Head of caudate nucleus (tissue), 42 donors: Measurements from ENCODE around the gene RALGDS.
"Not testable (repeated sequence)": the region's sequence is repeated elsewhere in the genome, so short reads cannot be mapped to it uniquely, and the experiment has no call there.

Experiments
- DNase-seq, 42 donors: peaks; one replicate each; pipeline versions ENCODE4 v3.0.0 to v3.0.0-alpha.2; 2020 to 2021; ENCODE audit warnings: mixed read lengths in 7 of 42
- intact Hi-C: fragments of 100-400 bp; cut with DNase I; formaldehyde crosslinking; loops from one replicate; pipeline ENCODE4 v1.15.0; 2022

The RALGDS gene

DNA sequence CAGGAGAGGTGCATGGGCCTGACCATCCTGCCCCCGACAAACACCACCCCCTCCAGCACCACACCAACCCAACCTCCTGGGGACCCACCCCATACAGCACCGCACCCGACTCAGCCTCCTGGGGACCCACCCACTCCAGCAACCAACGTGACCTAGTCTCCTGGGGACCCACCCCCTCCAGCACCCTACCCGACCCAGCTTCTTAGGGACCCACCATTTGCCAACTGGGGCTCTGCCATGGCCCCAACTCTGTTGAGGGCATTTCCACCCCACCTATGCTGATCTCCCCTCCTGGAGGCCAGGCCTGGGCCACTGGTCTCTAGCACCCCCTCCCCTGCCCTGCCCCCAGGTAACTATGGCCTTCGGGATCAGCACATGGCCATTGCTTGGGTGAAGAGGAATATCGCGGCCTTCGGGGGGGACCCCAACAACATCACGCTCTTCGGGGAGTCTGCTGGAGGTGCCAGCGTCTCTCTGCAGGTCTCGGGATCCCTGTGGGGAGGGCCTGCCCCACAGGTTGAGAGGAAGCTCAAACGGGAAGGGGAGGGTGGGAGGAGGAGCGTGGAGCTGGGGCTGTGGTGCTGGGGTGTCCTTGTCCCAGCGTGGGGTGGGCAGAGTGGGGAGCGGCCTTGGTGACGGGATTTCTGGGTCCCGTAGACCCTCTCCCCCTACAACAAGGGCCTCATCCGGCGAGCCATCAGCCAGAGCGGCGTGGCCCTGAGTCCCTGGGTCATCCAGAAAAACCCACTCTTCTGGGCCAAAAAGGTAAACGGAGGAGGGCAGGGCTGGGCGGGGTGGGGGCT is 54.7 kb downstream of the RALGDS start:
- no peak for DNase-seq
- intact Hi-C loops, result no loop called here

DNA sequence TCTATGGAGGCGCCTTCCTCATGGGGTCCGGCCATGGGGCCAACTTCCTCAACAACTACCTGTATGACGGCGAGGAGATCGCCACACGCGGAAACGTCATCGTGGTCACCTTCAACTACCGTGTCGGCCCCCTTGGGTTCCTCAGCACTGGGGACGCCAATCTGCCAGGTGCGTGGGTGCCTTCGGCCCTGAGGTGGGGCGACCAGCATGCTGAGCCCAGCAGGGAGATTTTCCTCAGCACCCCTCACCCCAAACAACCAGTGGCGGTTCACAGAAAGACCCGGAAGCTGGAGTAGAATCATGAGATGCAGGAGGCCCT is 56.0 kb downstream of the RALGDS start:
- intact Hi-C loops, result no loop called here
- DNase-seq, result no peak

DNA sequence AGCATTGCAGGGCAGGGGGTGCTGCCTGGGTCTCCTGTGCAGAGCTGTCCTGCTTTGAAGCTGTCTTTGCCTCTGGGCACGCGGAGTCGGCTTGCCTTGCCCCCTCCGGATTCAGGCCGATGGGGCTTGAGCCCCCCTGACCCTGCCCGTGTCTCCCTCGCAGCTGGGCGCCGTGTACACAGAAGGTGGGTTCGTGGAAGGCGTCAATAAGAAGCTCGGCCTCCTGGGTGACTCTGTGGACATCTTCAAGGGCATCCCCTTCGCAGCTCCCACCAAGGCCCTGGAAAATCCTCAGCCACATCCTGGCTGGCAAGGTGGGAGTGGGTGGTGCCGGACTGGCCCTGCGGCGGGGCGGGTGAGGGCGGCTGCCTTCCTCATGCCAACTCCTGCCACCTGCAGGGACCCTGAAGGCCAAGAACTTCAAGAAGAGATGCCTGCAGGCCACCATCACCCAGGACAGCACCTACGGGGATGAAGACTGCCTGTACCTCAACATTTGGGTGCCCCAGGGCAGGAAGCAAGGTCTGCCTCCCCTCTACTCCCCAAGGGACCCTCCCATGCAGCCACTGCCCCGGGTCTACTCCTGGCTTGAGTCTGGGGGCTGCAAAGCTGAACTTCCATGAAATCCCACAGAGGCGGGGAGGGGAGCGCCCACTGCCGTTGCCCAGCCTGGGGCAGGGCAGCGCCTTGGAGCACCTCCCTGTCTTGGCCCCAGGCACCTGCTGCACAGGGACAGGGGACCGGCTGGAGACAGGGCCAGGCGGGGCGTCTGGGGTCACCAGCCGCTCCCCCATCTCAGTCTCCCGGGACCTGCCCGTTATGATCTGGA is 56.6 kb downstream of the RALGDS start:
- intact Hi-C loops, result no loop called here
- DNase-seq, result no peak

DNA sequence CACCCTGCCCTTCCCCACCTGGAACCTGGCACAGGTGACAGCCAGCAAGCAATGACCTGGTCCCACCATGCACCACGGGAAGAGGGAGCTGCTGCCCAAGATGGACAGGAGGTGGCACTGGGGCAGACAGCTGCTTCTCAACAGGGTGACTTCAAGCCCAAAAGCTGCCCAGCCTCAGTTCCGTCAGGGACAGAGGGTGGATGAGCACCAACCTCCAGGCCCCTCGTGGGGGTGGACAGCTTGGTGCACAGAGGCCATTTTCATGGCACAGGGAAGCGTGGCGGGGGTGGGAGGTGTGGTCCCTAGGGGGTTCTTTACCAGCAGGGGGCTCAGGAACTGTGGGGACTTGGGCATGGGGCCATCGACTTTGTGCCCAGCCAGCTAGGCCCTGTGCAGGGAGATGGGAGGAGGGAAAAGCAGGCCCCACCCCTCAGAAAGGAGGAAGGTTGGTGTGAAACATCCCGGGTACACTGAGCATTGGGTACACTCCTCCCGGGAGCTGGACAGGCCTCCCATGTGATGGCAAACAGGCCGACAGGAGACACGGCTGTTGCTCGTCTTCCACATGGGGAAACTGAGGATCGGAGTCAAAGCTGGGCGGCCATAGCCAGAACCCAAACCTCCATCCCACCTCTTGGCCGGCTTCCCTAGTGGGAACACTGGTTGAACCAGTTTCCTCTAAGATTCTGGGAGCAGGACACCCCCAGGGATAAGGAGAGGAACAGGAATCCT is 57.4 kb downstream of the RALGDS start:
- no peak for DNase-seq
- intact Hi-C loops, result no loop called here

DNA sequence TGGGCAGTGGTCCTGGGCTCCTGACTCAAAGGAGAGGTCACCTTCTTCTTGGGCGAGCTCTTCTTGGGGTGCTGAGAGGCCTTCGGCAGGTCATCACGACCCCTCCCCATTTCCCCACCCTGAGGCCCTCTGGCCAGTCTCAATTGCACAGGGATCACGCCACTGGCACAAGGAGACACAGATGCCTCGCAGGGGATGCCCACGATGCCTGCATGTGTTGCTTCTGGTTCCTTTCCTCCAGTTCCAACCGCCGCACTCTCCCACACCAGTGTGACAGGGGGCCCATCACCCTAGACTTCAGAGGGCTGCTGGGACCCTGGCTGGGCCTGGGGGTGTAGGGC is 57.9 kb downstream of the RALGDS start:
- intact Hi-C loops, result no loop called here
- DNase-seq, result no peak

DNA sequence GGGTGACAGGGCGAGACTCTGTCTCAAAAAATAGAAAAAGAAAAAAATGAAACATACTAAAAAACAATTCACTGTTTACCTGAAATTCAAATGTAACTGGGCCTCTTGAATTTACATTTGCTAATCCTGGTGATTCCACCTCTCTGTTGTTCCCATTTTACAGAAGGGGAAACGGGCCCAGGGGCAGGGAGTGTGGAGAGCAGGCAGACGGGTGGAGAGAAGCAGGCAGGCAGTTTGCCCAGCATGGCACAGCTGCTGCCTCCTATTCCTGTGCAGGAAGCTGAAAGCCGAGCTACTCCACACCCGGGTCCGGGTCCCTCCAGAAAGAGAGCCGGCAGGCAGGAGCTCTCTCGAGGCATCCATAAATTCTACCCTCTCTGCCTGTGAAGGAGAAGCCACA is 58.5 kb downstream of the RALGDS start:
- intact Hi-C loops, DNase-seq: not testable (repeated sequence)

DNA sequence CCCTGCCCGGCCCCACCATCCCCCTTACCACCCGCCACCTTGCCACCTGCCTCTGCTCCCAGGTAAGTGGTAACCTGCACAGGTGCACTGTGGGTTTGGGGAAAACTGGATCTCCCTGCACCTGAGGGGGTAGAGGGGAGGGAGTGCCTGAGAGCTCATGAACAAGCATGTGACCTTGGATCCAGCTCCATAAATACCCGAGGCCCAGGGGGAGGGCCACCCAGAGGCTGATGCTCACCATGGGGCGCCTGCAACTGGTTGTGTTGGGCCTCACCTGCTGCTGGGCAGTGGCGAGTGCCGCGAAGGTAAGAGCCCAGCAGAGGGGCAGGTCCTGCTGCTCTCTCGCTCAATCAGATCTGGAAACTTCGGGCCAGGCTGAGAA is 59.3 kb downstream of the RALGDS start, which contains the start of gene CEL:
TSS of gene CEL (plus strand) at position 218 of the 382 bp plus-strand sequence. CDS start at position 240, 22 bp downstream.
- intact Hi-C loops, DNase-seq: not testable (repeated sequence)

DNA sequence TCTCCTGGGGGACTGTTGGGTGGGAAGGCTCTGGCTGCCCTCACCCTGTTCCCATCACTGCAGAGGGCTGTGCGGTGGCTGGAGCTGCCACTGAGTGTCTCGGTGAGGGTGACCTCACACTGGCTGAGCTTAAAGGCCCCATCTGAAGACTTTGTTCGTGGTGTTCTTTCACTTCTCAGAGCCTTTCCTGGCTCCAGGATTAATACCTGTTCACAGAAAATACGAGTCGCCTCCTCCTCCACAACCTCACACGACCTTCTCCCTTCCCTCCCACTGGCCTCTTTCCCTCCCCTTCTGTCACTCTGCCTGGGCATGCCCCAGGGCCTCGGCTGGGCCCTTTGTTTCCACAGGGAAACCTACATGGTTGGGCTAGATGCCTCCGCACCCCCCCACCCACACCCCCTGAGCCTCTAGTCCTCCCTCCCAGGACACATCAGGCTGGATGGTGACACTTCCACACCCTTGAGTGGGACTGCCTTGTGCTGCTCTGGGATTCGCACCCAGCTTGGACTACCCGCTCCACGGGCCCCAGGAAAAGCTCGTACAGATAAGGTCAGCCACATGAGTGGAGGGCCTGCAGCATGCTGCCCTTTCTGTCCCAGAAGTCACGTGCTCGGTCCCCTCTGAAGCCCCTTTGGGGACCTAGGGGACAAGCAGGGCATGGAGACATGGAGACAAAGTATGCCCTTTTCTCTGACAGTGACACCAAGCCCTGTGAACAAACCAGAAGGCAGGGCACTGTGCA is 59.8 kb downstream of the RALGDS start:
- intact Hi-C loops, DNase-seq: not testable (repeated sequence)

DNA sequence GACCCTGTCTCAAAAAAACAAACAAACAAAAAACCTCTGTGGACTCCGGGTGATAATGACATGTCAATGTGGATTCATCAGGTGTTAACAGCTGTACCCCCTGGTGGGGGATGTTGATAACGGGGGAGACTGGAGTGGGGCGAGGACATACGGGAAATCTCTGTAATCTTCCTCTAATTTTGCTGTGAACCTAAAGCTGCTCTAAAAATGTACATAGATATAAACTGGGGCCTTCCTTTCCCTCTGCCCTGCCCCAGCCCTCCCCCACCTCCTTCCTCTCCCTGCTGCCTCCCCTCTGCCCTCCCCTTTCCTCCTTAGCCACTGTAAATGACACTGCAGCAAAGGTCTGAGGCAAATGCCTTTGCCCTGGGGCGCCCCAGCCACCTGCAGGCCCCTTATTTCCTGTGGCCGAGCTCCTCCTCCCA is 60.6 kb downstream of the RALGDS start:
- no peak for DNase-seq

DNA sequence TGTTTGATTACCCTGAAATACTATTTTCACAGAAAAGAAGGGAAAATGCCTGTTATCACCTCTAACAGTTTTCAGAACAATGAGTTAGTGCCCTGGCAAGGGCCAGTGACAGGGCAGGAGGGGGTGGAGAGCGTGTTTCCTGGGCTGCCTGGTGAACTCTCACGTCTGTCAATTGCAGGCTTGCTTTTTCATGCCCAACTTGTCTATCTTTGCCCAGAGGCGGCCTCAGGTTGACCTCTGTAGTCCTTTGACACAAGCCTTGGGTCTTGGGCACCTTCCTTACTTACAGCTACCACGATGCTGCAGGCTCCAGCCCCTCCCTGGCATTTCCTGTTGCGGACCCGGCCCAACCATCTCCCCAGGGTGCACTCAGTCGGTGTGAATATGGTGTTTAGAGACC is 61.4 kb downstream of the RALGDS start:
- intact Hi-C loops, result no loop called here
- no peak for DNase-seq

More for the DNA sequence above, 60.6 kb downstream of the RALGDS start:
- intact Hi-C loops, result no loop called here

DNA sequence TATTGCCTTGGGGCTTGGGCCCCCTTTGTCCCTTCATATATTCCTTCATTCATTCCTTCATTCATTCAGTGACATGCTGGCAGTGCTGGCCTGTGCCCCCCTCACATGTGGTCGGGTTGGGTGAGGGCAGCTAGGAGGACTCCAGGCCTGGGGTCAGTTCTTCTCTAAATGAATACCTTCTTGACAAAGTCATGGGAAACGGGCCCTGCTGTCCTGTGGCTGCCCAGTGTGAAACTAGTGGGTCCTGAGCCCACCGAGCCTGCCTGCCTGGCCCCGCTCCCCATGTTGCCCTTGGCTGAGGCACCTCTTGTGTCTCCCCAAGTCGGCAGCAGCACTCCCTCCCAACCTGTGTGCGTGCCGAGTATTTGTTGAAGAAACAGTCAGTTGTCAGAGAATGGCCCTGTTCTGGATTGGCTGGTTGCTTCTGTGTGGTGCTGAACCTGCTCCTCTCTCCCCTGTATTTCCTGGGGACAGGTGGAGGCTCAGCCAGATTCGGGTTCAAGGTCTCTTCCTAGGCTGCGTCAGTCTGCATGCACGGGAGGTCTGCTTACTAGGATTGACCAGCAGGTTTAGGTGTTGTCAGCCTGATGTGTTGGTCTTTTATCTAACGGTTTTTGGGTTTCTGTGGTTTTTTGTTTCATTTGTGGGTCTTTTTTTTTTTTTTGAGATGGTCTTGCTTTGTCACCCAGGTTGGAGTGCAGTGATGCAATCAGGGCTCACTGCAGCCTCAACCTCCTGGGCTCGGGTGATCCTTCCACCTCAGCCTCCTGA is 62.3 kb downstream of the RALGDS start:
- DNase-seq, result no peak

DNA sequence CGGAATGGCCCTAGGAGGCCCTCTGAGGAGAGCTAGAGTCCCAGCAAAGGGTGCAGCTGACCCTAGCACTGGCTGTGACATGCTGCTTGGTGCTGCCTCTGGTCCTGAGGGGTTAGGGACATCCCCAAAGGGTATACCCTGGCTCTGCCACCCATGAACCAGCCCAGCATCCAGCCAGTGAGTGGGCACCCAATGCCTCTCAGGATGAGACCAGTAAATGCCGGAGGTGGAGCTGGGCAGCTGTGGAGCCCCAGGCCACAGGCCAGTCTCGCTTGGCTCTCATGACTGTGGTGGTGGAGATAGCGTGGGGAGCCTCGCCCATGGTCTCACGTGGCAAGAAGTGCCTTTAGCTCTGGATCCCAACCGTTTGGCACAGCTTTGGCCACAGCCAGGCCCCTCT is 63.0 kb downstream of the RALGDS start:
- no peak for DNase-seq
- intact Hi-C loops, result no loop called here

More for the DNA sequence above, 62.3 kb downstream of the RALGDS start:
- intact Hi-C loops, result no loop called here

DNA sequence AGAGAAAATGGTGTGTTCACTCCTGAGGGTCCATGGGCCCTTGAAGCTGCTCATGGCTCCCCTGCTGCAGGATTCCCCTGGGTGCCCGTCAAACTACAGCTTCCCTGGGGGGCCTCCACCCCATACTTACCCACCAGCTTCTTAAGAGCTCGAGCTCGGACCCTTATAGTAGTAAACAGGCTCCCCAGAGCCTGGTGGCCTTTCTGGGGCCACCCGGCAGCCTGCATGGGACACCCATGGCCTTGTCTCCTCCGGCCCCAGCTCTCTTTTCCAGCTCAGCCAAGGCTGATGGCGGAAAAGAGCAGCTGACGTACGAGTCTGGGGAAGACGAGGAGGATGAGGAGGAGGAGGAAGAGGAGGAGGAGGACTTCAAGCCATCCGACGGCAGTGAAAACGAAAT is 63.5 kb downstream of the RALGDS start:
- intact Hi-C loops, result no loop called here

DNA sequence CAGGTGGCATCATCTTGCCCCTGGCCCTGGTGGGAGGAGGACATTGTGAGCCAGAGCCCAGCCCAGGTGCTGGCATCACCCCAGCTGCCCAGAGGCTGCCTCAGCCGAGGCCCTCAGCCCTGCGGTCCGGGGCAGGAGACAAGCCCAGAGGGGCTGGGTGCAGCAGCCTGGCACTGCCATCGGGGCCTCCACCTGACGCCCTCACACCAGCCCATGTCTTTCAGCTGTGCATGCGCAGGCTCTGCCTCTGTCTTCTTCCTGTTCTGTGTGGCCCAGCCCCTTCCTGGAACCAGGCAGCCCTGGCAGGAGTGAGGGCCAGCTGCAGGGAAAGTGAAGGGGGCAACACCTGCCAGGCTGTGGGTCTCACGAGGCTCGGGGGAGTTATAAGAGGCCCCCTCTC is 64.0 kb downstream of the RALGDS start:
- intact Hi-C loops, result no loop called here
- no peak for DNase-seq

More for the DNA sequence above, 63.5 kb downstream of the RALGDS start:
- DNase-seq, result no peak

DNA sequence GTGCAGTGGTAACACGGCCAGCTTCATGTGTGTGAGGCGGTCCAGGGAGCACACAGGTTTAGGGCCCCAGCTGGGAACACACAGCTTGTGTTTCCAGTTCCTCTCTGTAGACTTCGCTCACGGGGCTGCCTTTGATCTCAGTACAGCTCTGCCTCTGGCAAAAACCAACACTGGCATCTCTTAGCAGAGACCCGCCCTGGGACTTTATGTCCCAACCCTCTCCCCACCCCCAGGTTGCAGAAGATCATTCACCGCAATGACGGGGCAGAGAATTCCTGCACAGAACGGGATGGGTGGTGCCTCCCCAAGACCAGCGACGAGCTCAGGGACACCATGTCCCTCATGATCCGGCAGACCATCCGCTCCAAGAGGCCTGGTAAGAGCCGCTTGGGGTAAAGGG is 64.5 kb downstream of the RALGDS start:
- intact Hi-C loops, result no loop called here
- DNase-seq, result no peak

DNA sequence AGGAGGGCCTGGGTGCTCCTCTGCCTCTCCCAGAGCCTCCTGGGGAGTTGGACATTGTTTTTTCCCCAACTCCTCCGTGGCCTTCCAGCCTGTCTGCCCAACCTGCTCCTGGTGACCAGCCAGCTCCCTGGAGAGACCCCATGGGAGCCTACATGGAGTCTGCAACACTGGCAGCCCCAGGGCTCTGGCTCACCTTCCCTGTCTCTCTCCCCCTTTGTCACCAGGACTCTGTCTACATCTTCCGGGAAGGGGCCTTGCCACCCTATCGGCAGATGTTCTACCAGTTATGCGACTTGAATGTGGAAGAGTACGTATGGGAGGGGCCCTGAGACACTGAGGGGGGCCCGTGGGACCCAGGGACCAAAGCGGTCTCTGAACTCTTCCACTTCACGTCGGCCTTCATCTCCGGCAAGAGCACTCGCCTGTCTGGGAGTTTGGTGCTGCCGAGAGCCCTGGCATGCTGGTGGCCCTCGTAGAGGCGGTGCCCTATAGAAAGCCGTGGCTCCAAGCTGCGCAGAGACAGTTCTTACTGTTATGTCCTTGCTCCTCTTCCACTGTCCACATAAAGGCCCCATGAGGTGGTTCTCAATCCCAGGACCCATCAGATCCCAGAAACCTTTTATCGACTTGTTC is 65.1 kb downstream of the RALGDS start:
- DNase-seq, result no peak
- intact Hi-C loops, result no loop called here

DNA sequence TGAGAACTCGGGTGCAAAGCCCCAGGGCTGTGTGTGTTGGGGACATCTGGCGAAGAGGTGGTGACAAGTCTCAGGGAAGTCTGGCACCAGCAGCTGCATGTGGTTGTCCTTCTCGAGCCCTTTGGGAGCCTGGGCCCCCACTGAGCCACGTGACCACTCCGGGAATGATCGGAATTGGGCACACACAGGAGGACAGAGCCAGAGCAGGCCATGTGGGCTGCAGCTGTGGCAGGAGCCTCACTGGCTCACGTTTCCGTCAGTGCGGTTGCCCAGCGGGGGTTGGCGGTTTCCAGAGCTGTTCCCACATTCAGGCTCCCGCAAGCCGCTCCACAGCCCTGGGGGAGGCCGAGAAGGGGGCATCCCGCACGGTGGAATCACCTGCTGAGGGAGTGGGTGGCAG is 66.1 kb downstream of the RALGDS start:
- peak in 3 of 42 donors; percentile 11 to 29 (median 17) for DNase-seq

More for the DNA sequence above, 66.1 kb downstream of the RALGDS start:
- intact Hi-C loops, result no loop called here
